Astrocyte (in vitro differentiated cells and primary cell): ENCODE measurements around the gene RAPGEF3. TPM values are rescaled to one million over a fixed set of nuclear protein-coding genes. Genes with fewer than 3 reads are reported as not detected.

Source experiments
- DNase-seq: peaks from one replicate; pipeline ENCODE4 v3.0.0-alpha.2; 2010; ENCODE audit warnings: low read depth
- FAIRE-seq: peaks from 2 replicates; lab custom pipeline; 2011; peaks lifted over from hg19 to GRCh38; lab: Jason Lieb, UNC
- H2AFZ ChIP-seq: 2 replicates; pipeline ENCODE4 v1.6.0; 2012; ENCODE audit warnings: low read depth, low read length, inconsistent platforms
- H3K27ac ChIP-seq: 2 replicates; pipeline ENCODE4 v1.5.1; 2011; ENCODE audit warnings: low read depth, low read length, inconsistent platforms
- H3K27me3 ChIP-seq: 2 replicates; pipeline ENCODE4 v1.6.0; 2011; ENCODE audit warnings: low read length, inconsistent platforms; ENCODE audit not compliant: insufficient read depth
- H3K36me3 ChIP-seq: 2 replicates; pipeline ENCODE4 v1.5.1; 2011; ENCODE audit warnings: low read length, inconsistent platforms; ENCODE audit not compliant: insufficient read depth
- H3K4me1 ChIP-seq: 2 replicates; pipeline ENCODE4 v1.5.1; 2011; ENCODE audit warnings: low read length, inconsistent platforms; ENCODE audit not compliant: insufficient read depth
- H3K4me2 ChIP-seq: 2 replicates; pipeline ENCODE4 v1.6.0; 2012; ENCODE audit warnings: low read length, inconsistent platforms
- H3K4me3 ChIP-seq: 2 replicates; pipeline ENCODE4 v1.5.1; 2011; ENCODE audit warnings: low read depth, mild to moderate bottlenecking, low read length, inconsistent platforms; ENCODE audit not compliant: insufficient read depth
- H3K79me2 ChIP-seq: 2 replicates; pipeline ENCODE4 v1.6.0; 2012; ENCODE audit warnings: mild to moderate bottlenecking, low read length, inconsistent platforms; ENCODE audit not compliant: insufficient read depth
- H3K9ac ChIP-seq: 2 replicates; pipeline ENCODE4 v1.6.0; 2012; ENCODE audit warnings: mild to moderate bottlenecking, low read length, inconsistent platforms
- H3K9me3 ChIP-seq: 2 replicates; pipeline ENCODE4 v1.5.1; 2012; ENCODE audit warnings: low read depth, mild to moderate bottlenecking, low read length, inconsistent platforms; ENCODE audit not compliant: insufficient read depth
- H4K20me1 ChIP-seq: 2 replicates; pipeline ENCODE4 v1.6.0; 2012; ENCODE audit warnings: low read length, inconsistent platforms; ENCODE audit not compliant: insufficient read depth
- H3K27ac Mint-ChIP-seq: one replicate; pipeline ENCODE4 v1.8.0; 2021; ENCODE audit warnings: mild to moderate bottlenecking, mixed read lengths; ENCODE audit not compliant: unreplicated experiment
- H3K27me3 Mint-ChIP-seq: one replicate; pipeline ENCODE4 v1.8.0; 2021; ENCODE audit warnings: low read depth, mixed read lengths; ENCODE audit not compliant: unreplicated experiment
- H3K36me3 Mint-ChIP-seq: one replicate; pipeline ENCODE4 v1.8.0; 2021; ENCODE audit warnings: low read depth, mixed read lengths; ENCODE audit not compliant: unreplicated experiment
- H3K4me1 Mint-ChIP-seq: one replicate; pipeline ENCODE4 v1.8.0; 2021; ENCODE audit warnings: low read depth, mixed read lengths; ENCODE audit not compliant: unreplicated experiment
- H3K4me3 Mint-ChIP-seq: one replicate; pipeline ENCODE4 v1.8.0; 2021; ENCODE audit warnings: mild to moderate bottlenecking, moderate library complexity, mixed read lengths; ENCODE audit not compliant: unreplicated experiment
- H3K9me3 Mint-ChIP-seq: one replicate; pipeline ENCODE4 v1.8.0; 2021; ENCODE audit warnings: mild to moderate bottlenecking, mixed read lengths; ENCODE audit not compliant: unreplicated experiment
- CTCF ChIP-seq: IDR thresholded peaks from 2 replicates; pipeline ENCODE4 v1.5.1; 2011; ENCODE audit warnings: low read depth, mild to moderate bottlenecking, inconsistent platforms, low read length, moderate library complexity; ENCODE audit not compliant: insufficient read depth
- EZH2 ChIP-seq: IDR thresholded peaks from 2 replicates; pipeline ENCODE4 v1.6.1; 2012; ENCODE audit warnings: mild to moderate bottlenecking, low read length, inconsistent platforms; ENCODE audit not compliant: insufficient read depth
- total RNA-seq: library from RNA; stranded (reverse); gene quantifications from 2 replicates; pipeline ENCODE4 v1.2.1, GENCODE V29; 2021

Gene RAPGEF3
- total RNA-seq, 1 donor from 2014 or later: 5.9 TPM

- H3K9me3 ChIP-seq: no peaks in the 10 kb centered on the region
- DNase-seq (no peak), FAIRE-seq (no peak)
- H3K4me3 ChIP-seq: no peak overlapping the region
- no peak overlapping the region for H3K9ac ChIP-seq
- peaks cover 17% of the 10 kb centered on the region for H3K4me1 Mint-ChIP-seq
- H3K4me3 Mint-ChIP-seq: no peak overlapping the region
- peaks cover 80% of the 10 kb centered on the region for H3K79me2 ChIP-seq
- H3K27ac Mint-ChIP-seq: peak overlapping the region; percentile 41
- TF ChIP-seq CTCF: no peak
- TF ChIP-seq EZH2: no peak
- H3K27me3 ChIP-seq: no peaks in the 10 kb centered on the region
- H3K36me3 Mint-ChIP-seq: peaks cover 10% of the 10 kb centered on the region
- H3K9me3 Mint-ChIP-seq: no peaks in the 10 kb centered on the region
- H3K4me2 ChIP-seq: no peak overlapping the region
- peaks cover 2% of the 10 kb centered on the region for H3K36me3 ChIP-seq
- no peak overlapping the region for H3K27ac ChIP-seq
- H3K27me3 Mint-ChIP-seq: no peaks in the 10 kb centered on the region
- H4K20me1 ChIP-seq: peaks cover 92% of the 10 kb centered on the region
- H3K4me1 ChIP-seq: peaks cover 3% of the 10 kb centered on the region
- H2AFZ ChIP-seq: no peak overlapping the region
Measured at GRCh38 chr12:47801170-47801903, 42.7 kb upstream of the RAPGEF3 start.

- Mint-ChIP-seq H3K27me3 (no peaks in the 10 kb centered on the region), H3K36me3 (peaks cover 10% of the 10 kb centered on the region), H3K4me1 (peaks cover 14% of the 10 kb centered on the region), H3K4me3 (no peak overlapping the region), H3K9me3 (no peaks in the 10 kb centered on the region), H3K27ac (no peak overlapping the region)
- H3K4me3 ChIP-seq: no peak overlapping the region
- no peaks in the 10 kb centered on the region for H3K27me3 ChIP-seq
- no peak overlapping the region for H3K27ac ChIP-seq
- peaks cover 2% of the 10 kb centered on the region for H3K36me3 ChIP-seq
- TF ChIP-seq EZH2: no peak
- TF ChIP-seq CTCF: no peak
- no peak for FAIRE-seq
- no peaks in the 10 kb centered on the region for H3K9me3 ChIP-seq
- H3K9ac ChIP-seq: no peak overlapping the region
- peaks cover 3% of the 10 kb centered on the region for H3K4me1 ChIP-seq
- H3K79me2 ChIP-seq: peaks cover 73% of the 10 kb centered on the region
- DNase-seq: no peak
- no peak overlapping the region for H2AFZ ChIP-seq
- peaks cover 84% of the 10 kb centered on the region for H4K20me1 ChIP-seq
- H3K4me2 ChIP-seq: no peak overlapping the region
Measured at GRCh38 chr12:47800582-47800981, 41.9 kb upstream of the RAPGEF3 start.

GRCh38 chr12:47799357-47799955, 40.8 kb upstream of the RAPGEF3 start:
- Mint-ChIP-seq H3K4me3 (no peak overlapping the region), H3K27ac (peak overlapping the region; percentile 34), H3K4me1 (peaks cover 11% of the 10 kb centered on the region), H3K9me3 (no peaks in the 10 kb centered on the region), H3K27me3 (no peaks in the 10 kb centered on the region), H3K36me3 (peaks cover 7% of the 10 kb centered on the region)
- Histone ChIP-seq H3K36me3 (peaks cover 6% of the 10 kb centered on the region), H3K4me3 (no peak overlapping the region), H3K27ac (no peak overlapping the region), H3K9me3 (no peaks in the 10 kb centered on the region), H2AFZ (no peak overlapping the region), H3K79me2 (peaks cover 61% of the 10 kb centered on the region), H3K9ac (peak overlapping the region; percentile 1), H3K27me3 (no peaks in the 10 kb centered on the region), H4K20me1 (peaks cover 80% of the 10 kb centered on the region), H3K4me1 (peaks cover 3% of the 10 kb centered on the region), H3K4me2 (no peak overlapping the region)
- TF ChIP-seq CTCF (no peak), EZH2 (no peak)
- DNase-seq (no peak), FAIRE-seq (no peak)
